Activated CD4-positive, alpha-beta memory T cell treated with anti-CD3 and anti-CD28 coated beads for 36 hours (primary cell): ENCODE data around the gene TECR. TPM values are rescaled to one million over a fixed set of nuclear protein-coding genes. Genes with fewer than 3 reads are reported as not detected.
A peak's percentile ranks its signal among the peaks of the same experiment; 100 is the strongest.
"Not testable (repeated sequence)": the region's sequence is repeated elsewhere in the genome, so short reads cannot be mapped to it uniquely, and the experiment has no call there.

ENCODE experiments used
- CTCF ChIA-PET: fragments of 350-600 bp; sonication (Branson Sonifier 250); formaldehyde crosslinking; loops from one replicate; lab custom pipeline; 2021; ENCODE audit warnings: antibody characterized with exemption, inconsistent platforms; lab: Charles Lee
- POLR2A ChIA-PET: fragments of 350-600 bp; sonication (Branson Sonifier 250); formaldehyde crosslinking; loops from one replicate; lab custom pipeline; 2021; ENCODE audit warnings: antibody characterized with exemption; lab: Charles Lee
- DNase-seq: peaks from one replicate; pipeline ENCODE4 v3.0.0-alpha.2; 2020
- H3K27ac Mint-ChIP-seq: one replicate; pipeline ENCODE4 v1.8.0; 2021; ENCODE audit warnings: mixed read lengths
- H3K27me3 Mint-ChIP-seq: one replicate; pipeline ENCODE4 v1.8.0; 2021; ENCODE audit warnings: mixed read lengths
- H3K36me3 Mint-ChIP-seq: one replicate; pipeline ENCODE4 v1.8.0; 2021; ENCODE audit warnings: mixed read lengths
- H3K4me1 Mint-ChIP-seq: one replicate; pipeline ENCODE4 v1.8.0; 2021; ENCODE audit warnings: low read depth, mixed read lengths
- H3K4me3 Mint-ChIP-seq: one replicate; pipeline ENCODE4 v1.8.0; 2021; ENCODE audit warnings: mild to moderate bottlenecking, mixed read lengths
- H3K9me3 Mint-ChIP-seq: one replicate; pipeline ENCODE4 v1.8.0; 2021; ENCODE audit warnings: mixed read lengths
- intact Hi-C: fragments of 100-400 bp; cut with micrococcal nuclease; formaldehyde crosslinking; loops from one replicate; pipeline ENCODE4 v1.15.1; 2023
- total RNA-seq, 2 experiments: library from RNA; stranded (reverse); gene quantifications; one replicate each; pipeline ENCODE4 v1.2.3, GENCODE V29; 2021

The TECR gene
- total RNA-seq, 2 experiments from 2014 or later = 120 TPM

DNA sequence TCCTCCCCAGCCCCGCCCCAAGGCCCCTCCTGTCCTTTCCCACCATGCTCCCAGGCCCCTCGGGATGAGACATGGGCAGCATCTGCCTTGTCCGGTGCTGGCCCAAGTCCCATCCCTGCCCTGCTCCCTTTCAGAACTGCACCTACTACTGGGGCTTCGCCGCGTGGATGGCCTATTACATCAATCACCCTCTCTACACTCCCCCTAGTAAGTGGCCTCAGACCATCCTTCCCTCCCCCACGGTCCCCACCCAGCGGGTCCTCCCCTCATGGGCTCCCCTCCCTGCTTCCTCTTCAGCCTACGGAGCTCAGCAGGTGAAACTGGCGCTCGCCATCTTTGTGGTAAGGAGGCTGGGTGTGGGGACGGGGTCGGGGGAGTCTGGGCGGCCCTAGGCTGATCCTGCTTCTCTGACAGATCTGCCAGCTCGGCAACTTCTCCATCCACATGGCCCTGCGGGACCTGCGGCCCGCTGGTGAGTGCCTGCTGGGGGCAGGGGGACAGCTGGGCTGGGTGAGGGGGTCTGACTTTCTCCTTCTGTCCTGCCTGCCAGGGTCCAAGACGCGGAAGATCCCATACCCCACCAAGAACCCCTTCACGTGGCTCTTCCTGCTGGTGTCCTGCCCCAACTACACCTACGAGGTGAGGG is 35.4 kb downstream of the TECR start:
- POLR2A ChIA-PET, intact Hi-C loops, H3K4me3 Mint-ChIP-seq, DNase-seq, H3K9me3 Mint-ChIP-seq, H3K27me3 Mint-ChIP-seq, H3K27ac Mint-ChIP-seq: not testable (repeated sequence)
- Mint-ChIP-seq H3K4me1 (peaks cover 29% of the 10 kb centered on the region), H3K36me3 (peaks cover 14% of the 10 kb centered on the region)
- CTCF ChIA-PET = interaction anchor here (0.9 kb wide), 1 partner anchor 8 kb away, joined by 3 read pairs; no protein-coding TSS in a partner anchor

DNA sequence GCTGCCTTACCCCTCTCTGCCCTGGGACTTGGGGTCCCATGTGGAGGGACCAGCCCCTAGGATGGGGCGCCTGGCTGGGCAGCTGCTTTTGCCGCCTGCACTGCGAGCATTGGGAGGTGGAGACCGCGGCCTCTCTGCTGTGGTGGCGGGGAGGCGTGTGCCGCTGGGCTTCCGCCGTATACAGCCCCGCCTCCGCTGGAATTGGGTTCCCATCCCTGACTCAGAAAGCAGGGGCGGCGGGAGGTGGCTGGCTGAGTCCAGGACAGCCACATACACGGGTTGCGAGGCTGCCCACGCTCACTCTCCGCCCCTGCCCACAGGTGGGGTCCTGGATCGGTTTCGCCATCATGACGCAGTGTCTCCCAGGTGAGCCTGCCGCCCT is 35.9 kb downstream of the TECR start:
- Mint-ChIP-seq H3K4me3 (no peak overlapping the region), H3K27me3 (no peaks in the 10 kb centered on the region), H3K4me1 (peaks cover 29% of the 10 kb centered on the region), H3K36me3 (peaks cover 14% of the 10 kb centered on the region), H3K27ac (no peak overlapping the region), H3K9me3 (no peaks in the 10 kb centered on the region)
- no peak for DNase-seq
- ChIA-PET POLR2A (no interaction called here), CTCF (interaction anchor here (0.6 to 0.9 kb wide), 2 partner anchors 8 to 1477 kb away, joined by 3 to 4 read pairs; no protein-coding TSS in a partner anchor)
- intact Hi-C loops = no loop called here

DNA sequence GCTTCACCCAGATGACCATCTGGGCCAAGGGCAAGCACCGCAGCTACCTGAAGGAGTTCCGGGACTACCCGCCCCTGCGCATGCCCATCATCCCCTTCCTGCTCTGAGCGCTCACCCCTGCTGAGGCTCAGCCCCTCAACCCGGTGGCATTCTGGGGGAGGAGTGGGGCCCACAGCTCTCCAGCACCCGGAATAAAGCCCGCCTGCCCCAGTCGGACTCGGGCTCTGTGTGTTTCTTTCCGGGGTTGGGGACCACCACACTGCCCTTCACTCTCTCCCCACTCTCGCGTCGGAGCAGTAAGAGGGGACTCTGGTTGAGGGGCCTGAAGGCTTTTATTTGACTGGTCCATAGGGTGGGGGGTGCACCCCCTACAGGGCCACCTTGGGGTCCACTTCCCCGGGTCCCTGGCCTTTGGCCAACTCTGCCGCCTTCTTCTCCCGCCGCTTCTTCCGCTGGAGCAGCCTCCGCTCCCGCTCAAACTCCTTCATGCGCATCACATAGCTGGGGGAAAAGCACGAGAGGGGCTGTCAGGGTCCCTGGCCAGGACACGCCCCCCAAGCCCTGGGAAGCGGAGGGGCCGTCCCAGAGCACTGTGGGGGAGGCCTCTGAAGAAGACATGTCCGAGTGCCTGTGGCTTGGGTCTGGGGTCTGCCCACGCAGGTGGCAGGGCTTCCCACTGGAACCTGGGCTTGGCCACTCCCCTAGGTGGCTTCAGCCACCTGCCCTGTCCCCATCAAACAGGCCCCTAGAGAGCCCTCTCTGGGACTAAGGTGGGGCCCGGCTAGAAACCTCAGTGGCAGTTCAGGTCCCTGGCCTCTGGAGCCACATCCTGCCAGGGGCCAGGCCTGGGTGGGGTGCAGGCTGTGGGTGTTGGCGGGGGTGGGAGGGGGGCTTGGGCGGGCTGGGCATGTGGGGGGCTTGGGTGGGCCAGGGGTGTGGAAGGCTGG is 36.6 kb downstream of the TECR start:
- no peak for DNase-seq
- Mint-ChIP-seq H3K36me3 (peaks cover 16% of the 10 kb centered on the region), H3K9me3 (no peaks in the 10 kb centered on the region), H3K27me3 (no peaks in the 10 kb centered on the region), H3K27ac (no peak overlapping the region), H3K4me1 (peaks cover 32% of the 10 kb centered on the region), H3K4me3 (no peak overlapping the region)
- POLR2A ChIA-PET = no interaction called here
- intact Hi-C loops = no loop called here
- CTCF ChIA-PET = interaction anchor here (0.6 kb wide), 1 partner anchor 1476 kb away, joined by 4 read pairs; no protein-coding TSS in a partner anchor

DNA sequence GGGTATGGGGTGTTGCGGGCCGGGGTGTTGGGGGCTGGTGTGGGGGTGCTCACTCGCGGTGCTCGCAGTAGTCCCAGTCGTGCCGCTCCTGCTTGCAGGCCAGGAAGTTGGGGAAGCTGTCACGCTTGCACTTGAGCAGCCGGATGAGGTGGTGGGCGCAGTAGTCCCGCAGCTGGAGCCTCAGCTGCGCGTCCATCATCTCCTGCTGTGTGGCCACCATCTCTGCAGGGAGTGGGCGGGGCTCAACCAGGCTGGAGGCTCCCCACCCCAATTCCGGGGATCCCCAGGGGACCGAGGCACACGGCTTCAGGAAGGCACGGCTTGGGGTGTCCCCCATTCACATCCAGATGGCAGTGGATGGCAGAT is 37.3 kb downstream of the TECR start:
- Mint-ChIP-seq H3K27me3 (no peaks in the 10 kb centered on the region), H3K36me3 (peaks cover 18% of the 10 kb centered on the region), H3K4me1 (peaks cover 34% of the 10 kb centered on the region), H3K4me3 (no peak overlapping the region), H3K27ac (no peak overlapping the region), H3K9me3 (no peaks in the 10 kb centered on the region)
- intact Hi-C loops = no loop called here
- ChIA-PET CTCF (no interaction called here), POLR2A (no interaction called here)
- DNase-seq = no peak

DNA sequence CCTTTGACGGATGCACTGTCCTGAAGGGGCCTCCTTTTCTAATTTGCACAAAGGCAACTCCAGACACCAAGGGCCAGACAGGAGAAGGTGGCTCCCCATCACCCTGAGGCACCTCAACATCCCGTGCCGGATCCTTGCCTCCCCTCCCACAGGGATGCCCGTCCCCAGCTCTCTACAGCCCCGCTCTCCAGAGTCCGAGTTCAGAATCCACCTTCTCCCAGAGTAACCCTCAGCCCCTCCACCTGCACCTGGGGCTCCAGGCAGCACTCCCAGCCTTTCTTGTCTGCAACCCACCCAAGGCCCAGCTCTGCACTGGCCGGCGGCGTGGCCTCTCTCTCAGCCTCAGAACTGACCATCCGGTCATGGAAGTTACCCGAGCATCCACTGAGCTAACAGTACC is 37.7 kb downstream of the TECR start:
- intact Hi-C loops = no loop called here
- DNase-seq = no peak
- POLR2A ChIA-PET = no interaction called here
- no peak overlapping the region for H3K4me3 Mint-ChIP-seq
- H3K27me3 Mint-ChIP-seq = no peaks in the 10 kb centered on the region
- CTCF ChIA-PET = no interaction called here
- H3K9me3 Mint-ChIP-seq = no peaks in the 10 kb centered on the region
- no peak overlapping the region for H3K27ac Mint-ChIP-seq
- H3K36me3 Mint-ChIP-seq = peaks cover 18% of the 10 kb centered on the region
- H3K4me1 Mint-ChIP-seq = peaks cover 30% of the 10 kb centered on the region

DNA sequence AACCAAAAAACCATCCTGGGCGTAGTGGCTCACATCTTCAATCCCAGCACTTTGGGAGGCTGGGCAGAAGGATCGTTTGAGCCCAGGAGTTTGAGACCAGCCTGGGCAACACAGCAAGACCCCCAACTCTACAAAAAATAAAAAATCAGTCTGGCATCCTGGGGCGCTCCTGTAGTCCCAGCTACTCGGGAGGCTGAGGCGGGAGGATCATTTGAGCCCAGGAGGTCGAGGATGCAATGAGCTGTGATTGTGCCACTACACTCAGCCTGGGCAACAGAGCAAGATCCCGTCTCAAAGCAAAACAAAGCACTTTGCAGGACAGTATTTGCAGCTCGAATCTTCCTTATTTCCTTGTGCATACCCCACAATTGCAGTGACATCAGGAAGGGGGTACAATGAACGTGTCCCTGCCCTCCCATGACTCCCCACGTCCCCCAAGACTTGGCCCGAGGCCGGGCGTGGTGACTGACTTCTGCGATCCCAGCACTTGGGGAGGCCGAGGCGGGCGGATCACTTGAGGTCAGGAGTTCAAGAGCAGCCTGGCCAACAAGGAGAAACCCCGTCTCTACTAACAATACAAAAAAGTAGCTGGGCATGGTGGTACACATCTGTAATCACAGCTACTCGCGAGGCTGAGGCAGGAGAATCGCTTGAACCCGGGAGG is 41.6 kb downstream of the TECR start:
- CTCF ChIA-PET = interaction anchor here (1.2 to 11.8 kb wide), 6 partner anchors 9 to 317 kb away, joined by 3 to 565 read pairs (median 6); partner anchors contain the start of gene ZNF333
- H3K27ac Mint-ChIP-seq = peak overlapping the region; percentile 13
- no peaks in the 10 kb centered on the region for H3K9me3 Mint-ChIP-seq
- intact Hi-C loops = loop anchor here (10.0 kb wide), 1 partner anchor 214 kb away; no protein-coding TSS in a partner anchor
- H3K36me3 Mint-ChIP-seq = peaks cover 12% of the 10 kb centered on the region
- POLR2A ChIA-PET = interaction anchor here (1.4 to 1.5 kb wide), 2 partner anchors 14 to 119 kb away, joined by 5 to 6 read pairs; partner anchors contain the start of gene ZNF333
- peaks cover 33% of the 10 kb centered on the region for H3K4me1 Mint-ChIP-seq
- peak overlapping the region; percentile 98 for H3K4me3 Mint-ChIP-seq
- no peaks in the 10 kb centered on the region for H3K27me3 Mint-ChIP-seq
- DNase-seq = no peak

DNA sequence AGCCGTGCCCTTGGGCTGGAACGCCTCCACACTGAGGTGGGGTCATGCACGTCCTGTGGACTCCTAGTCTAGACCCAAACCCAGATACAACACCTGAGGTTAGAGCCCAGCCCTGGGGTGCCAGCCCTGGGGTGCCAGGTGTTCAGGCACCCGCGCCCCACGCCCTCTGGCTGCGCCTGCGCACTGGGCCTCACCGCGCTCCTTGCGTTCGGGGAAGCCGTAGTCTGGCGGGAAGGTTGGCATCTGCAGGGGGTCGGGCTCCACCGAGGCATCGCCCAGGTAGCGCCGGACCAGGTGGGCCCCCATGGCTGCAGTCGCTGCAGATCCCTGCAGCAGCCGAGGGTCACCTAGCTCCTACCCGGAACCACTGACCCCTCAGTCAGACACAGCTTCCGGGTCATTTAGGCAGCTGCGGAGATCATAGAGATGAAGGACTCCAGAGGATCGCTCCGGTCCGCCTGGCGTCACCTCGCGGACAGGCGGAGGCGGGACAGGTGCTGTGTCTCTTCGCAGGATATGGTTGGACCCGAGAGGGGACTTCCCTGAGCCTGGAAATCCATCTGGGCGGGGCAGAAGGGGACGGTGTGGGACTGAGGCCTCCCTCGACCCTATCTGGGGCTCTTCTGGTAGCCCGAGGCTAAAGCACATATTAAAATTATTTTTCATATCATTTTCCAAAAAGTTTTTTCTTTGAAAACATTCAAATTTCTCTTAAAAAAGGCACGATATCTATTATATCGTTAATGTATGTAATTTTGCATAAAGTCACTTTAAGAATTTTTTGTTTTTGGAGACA is 42.5 kb downstream of the TECR start, which contains the start of gene NDUFB7:
Gene NDUFB7, minus strand, starts transcription at position 372 of the 796 bp plus-strand sequence. Its CDS starts 66 bp downstream, at position 306.
- Mint-ChIP-seq H3K9me3 (no peaks in the 10 kb centered on the region), H3K27me3 (no peaks in the 10 kb centered on the region), H3K36me3 (peaks cover 9% of the 10 kb centered on the region), H3K4me3 (peak within 1 kb of the TSS; percentile 98), H3K27ac (peak within 1 kb of the TSS; percentile 85), H3K4me1 (peaks cover 33% of the 10 kb centered on the region)
- peak; percentile 95 for DNase-seq
- intact Hi-C loops = loop anchor here (1.0 to 10.0 kb wide), 3 partner anchors 117 to 317 kb away; no protein-coding TSS in a partner anchor
- ChIA-PET CTCF (interaction anchor here (0.6 to 11.8 kb wide), 9 partner anchors 9 to 316 kb away, joined by 3 to 565 read pairs (median 5); partner anchors contain the start of gene ZNF333), POLR2A (interaction anchor here (1.4 to 1.5 kb wide), 2 partner anchors 15 to 118 kb away, joined by 5 to 6 read pairs; partner anchors contain the start of gene ZNF333)

DNA sequence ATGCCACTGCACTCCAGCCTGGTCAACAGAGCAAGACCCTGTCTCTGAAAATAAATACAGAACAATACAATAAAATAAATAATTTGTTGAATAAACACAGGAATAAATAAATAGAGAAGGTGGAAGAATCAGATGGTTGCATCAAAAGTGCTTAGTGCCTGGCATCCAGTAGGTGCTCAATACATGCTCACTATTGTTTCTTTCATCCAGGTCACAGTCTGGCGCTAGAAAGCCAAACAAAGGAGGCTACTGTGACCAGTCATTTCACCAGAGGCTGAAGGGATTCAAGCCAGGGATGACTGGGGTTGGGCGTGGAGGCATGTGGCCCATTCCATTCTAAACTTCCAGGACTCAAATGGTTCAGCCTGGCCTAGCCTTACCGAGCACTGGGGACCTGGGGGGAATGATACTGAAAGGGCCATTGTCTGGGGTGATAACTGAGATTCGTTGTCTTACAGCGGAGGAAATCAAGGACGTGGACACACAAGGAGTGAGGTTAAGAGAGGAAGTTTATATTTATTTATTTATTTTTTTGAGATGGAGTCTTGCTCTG is 46.1 kb downstream of the TECR start:
- Mint-ChIP-seq H3K4me1 (peaks cover 24% of the 10 kb centered on the region), H3K27ac (no peak overlapping the region), H3K36me3 (peaks cover 3% of the 10 kb centered on the region), H3K9me3 (no peaks in the 10 kb centered on the region), H3K27me3 (no peaks in the 10 kb centered on the region), H3K4me3 (no peak overlapping the region)
- CTCF ChIA-PET = interaction anchor here (11.8 kb wide), 1 partner anchor 113 kb away, joined by 565 read pairs; the partner anchor contains the start of gene ZNF333
- no peak for DNase-seq
- POLR2A ChIA-PET = interaction anchor here (2.2 kb wide), 1 partner anchor 111 kb away, joined by 12 read pairs; no protein-coding TSS in a partner anchor
- intact Hi-C loops = loop anchor here (10.0 kb wide), 1 partner anchor 209 kb away; no protein-coding TSS in a partner anchor

DNA sequence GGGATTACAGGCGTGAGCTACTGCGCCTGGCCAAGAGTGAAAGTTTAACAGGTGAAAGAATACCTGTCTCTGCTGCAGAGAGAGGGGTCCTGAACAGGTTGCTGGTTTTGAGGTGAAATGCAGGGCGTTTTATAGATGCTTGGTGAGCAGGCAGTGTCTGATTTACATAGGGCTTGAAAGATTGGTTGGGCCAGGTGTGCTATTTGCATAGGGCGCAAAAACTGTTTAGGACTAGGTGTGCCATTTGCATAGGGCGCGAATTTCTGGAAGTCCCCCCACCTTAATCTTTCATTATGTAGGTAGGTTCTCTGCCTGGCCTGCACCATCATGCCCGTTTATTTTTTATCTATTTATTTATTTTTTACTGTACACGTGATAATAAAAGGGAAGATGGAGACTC is 47.0 kb downstream of the TECR start:
- H3K27me3 Mint-ChIP-seq = no peaks in the 10 kb centered on the region
- DNase-seq = no peak
- H3K27ac Mint-ChIP-seq = no peak overlapping the region
- no peak overlapping the region for H3K4me3 Mint-ChIP-seq
- intact Hi-C loops = loop anchor here (10.0 kb wide), 1 partner anchor 208 kb away; no protein-coding TSS in a partner anchor
- peaks cover 2% of the 10 kb centered on the region for H3K36me3 Mint-ChIP-seq
- CTCF ChIA-PET = interaction anchor here (11.8 kb wide), 1 partner anchor 112 kb away, joined by 565 read pairs; the partner anchor contains the start of gene ZNF333
- H3K4me1 Mint-ChIP-seq = peaks cover 26% of the 10 kb centered on the region
- H3K9me3 Mint-ChIP-seq = no peaks in the 10 kb centered on the region
- POLR2A ChIA-PET = no interaction called here

DNA sequence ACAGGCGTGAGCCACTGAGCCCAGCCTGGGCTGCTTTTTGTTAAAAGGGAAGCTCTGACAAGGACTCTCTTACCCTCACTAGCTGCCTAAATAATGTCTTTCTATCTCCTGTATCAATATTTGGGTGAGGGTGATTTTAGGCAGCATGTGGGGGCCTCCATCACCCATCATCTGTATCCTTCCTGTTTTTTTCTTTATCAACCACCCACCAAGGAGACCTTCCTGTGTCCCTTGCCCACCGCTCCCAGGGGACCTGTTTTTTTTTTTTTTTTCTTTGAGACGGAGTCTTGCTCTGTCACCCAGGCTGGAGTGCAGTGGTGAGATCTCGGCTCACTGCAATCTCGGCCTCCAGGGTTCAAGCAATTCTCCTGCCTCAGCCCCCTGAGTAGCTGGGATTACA is 47.9 kb downstream of the TECR start:
- no peak overlapping the region for H3K4me3 Mint-ChIP-seq
- H3K36me3 Mint-ChIP-seq = no peaks in the 10 kb centered on the region
- intact Hi-C loops = loop anchor here (10.0 kb wide), 1 partner anchor 208 kb away; no protein-coding TSS in a partner anchor
- DNase-seq = no peak
- ChIA-PET CTCF (interaction anchor here (11.8 kb wide), 1 partner anchor 111 kb away, joined by 565 read pairs; the partner anchor contains the start of gene ZNF333), POLR2A (interaction anchor here (0.7 kb wide), 1 partner anchor 983 kb away, joined by 6 read pairs; no protein-coding TSS in a partner anchor)
- H3K9me3 Mint-ChIP-seq = no peaks in the 10 kb centered on the region
- peaks cover 26% of the 10 kb centered on the region for H3K4me1 Mint-ChIP-seq
- H3K27ac Mint-ChIP-seq = no peak overlapping the region
- no peaks in the 10 kb centered on the region for H3K27me3 Mint-ChIP-seq
